RPMI7951 (cell line): ENCODE measurements around the gene CREB3L4. TPM values are rescaled to one million over a fixed set of nuclear protein-coding genes. Genes with fewer than 3 reads are reported as not detected.
A peak's percentile ranks its signal among the peaks of the same experiment; 100 is the strongest.
"Not testable (repeated sequence)": the region's sequence is repeated elsewhere in the genome, so short reads cannot be mapped to it uniquely, and the experiment has no call there.

Experiments used
- DNase-seq: peaks from one replicate; pipeline ENCODE4 v3.0.0-alpha.2; 2012; ENCODE audit warnings: low read depth
- total RNA-seq: library from RNA; depleted of rRNA; stranded (reverse); fragments of >200 nt; shearing (Covaris generic); gene quantifications from 2 replicates; pipeline ENCODE4 v1.2.3, GENCODE V29; 2014; rRNA removed

Gene CREB3L4
- total RNA-seq, 1 experiment from 2014 or later, result 7.0 TPM

GRCh38 chr1:153985341-153985912 lies 17.7 kb downstream of the CREB3L4 start:
- peak; percentile 82 for DNase-seq

GRCh38 chr1:153985941-153986761 lies 18.4 kb downstream of the CREB3L4 start, which contains the start of gene RAB13:
TSS of gene RAB13 (minus strand) at chr1:153986339. CDS start at chr1:153986236, 103 bp downstream.
- peak; percentile 86 for DNase-seq

GRCh38 chr1:153987621-153988020 lies 19.9 kb downstream of the CREB3L4 start:
- no peak for DNase-seq

- DNase-seq, result peak; percentile 96
Measured at GRCh38 chr1:153990468-153991150, 22.9 kb downstream of the CREB3L4 start, which contains the start of gene RPS27. TSS of gene RPS27 (plus strand) at chr1:153990762. CDS start at chr1:153990797, 35 bp downstream.

- DNase-seq, result no peak
Measured at GRCh38 chr1:153991151-153991630, 23.5 kb downstream of the CREB3L4 start.

- DNase-seq, result no peak
Measured at GRCh38 chr1:153991806-153992205, 24.1 kb downstream of the CREB3L4 start.

GRCh38 chr1:153995202-153995601 lies 27.5 kb downstream of the CREB3L4 start:
- no peak for DNase-seq

- no peak for DNase-seq
Measured at GRCh38 chr1:153995640-153996039, 27.9 kb downstream of the CREB3L4 start.

GRCh38 chr1:153996882-153997281 lies 29.2 kb downstream of the CREB3L4 start:
- DNase-seq, result not testable (repeated sequence)

- no peak for DNase-seq
Measured at GRCh38 chr1:154000420-154000819, 32.7 kb downstream of the CREB3L4 start.

- DNase-seq, result no peak
Measured at GRCh38 chr1:154006136-154006535, 38.4 kb downstream of the CREB3L4 start.

GRCh38 chr1:154012129-154012528 lies 44.4 kb downstream of the CREB3L4 start:
- no peak for DNase-seq

- DNase-seq, result not testable (repeated sequence)
Measured at GRCh38 chr1:154012543-154012942, 44.8 kb downstream of the CREB3L4 start.

- DNase-seq, result peak; percentile 18
Measured at GRCh38 chr1:154014154-154014907, 46.6 kb downstream of the CREB3L4 start.

- no peak for DNase-seq
Measured at GRCh38 chr1:154019269-154019668, 51.6 kb downstream of the CREB3L4 start.

GRCh38 chr1:154019940-154020339 lies 52.2 kb downstream of the CREB3L4 start:
- DNase-seq, result no peak

Other genes starting within 250 kb of the CREB3L4 start
- gene INTS3, start 239.9 kb upstream of the CREB3L4 start, total RNA-seq, result 18.4 and 20.4 TPM in 2 replicates
- 7.4 and 7.5 TPM in 2 replicates for gene SLC27A3, start 192.5 kb upstream of the CREB3L4 start, total RNA-seq
- gene GATAD2B, start 44.9 kb upstream of the CREB3L4 start, total RNA-seq, result 5.1 and 7.3 TPM in 2 replicates
- 5.9 and 8.0 TPM in 2 replicates for gene DENND4B, start 21.2 kb upstream of the CREB3L4 start, total RNA-seq
- gene CRTC2, start 9.3 kb upstream of the CREB3L4 start, total RNA-seq, result 9.1 and 11.2 TPM in 2 replicates
- 70.4 and 95.4 TPM in 2 replicates for gene SLC39A1, start 4.4 kb upstream of the CREB3L4 start, total RNA-seq
- 155 and 201 TPM in 2 replicates for gene JTB, start 9.8 kb downstream of the CREB3L4 start, total RNA-seq
- gene RAB13, start 18.4 kb downstream of the CREB3L4 start, total RNA-seq, result 41.3 and 44.3 TPM in 2 replicates
- 2,227 and 2,841 TPM in 2 replicates for gene RPS27, start 22.9 kb downstream of the CREB3L4 start, total RNA-seq
- not detected in 2 replicates for gene NUP210L, start 187.2 kb downstream of the CREB3L4 start, total RNA-seq
- gene TPM3, start 224.2 kb downstream of the CREB3L4 start, total RNA-seq, result 499 and 606 TPM in 2 replicates
- gene CFAP141, start 238.4 kb downstream of the CREB3L4 start, total RNA-seq, result not detected in 2 replicates